IMR-90 (cell line): ENCODE results near the gene RBPJL. TPM values are rescaled to one million over a fixed set of nuclear protein-coding genes. Genes with fewer than 3 reads are reported as not detected.

Experiments used
- ATAC-seq: fragments of 200-7000 bp; cut with Tn5 transposase; 2 replicates; pipeline ENCODE4 v1.9.1; 2020; ENCODE audit warnings: low read depth, mild to moderate bottlenecking, moderate library complexity
- BruUV-seq: library from RNA; stranded (reverse); fragments of 400-500 nt; replicated peaks from 2 replicates; lab custom pipeline; 2021; lab: Mats Ljungman, UMichigan
- CTCF ChIA-PET: fragments of 300-600 bp; formaldehyde crosslinking; extraction: SDS; loops from one replicate; lab custom pipeline; 2021; ENCODE audit warnings: antibody characterized with exemption; lab: Yijun Ruan, JAX
- POLR2A ChIA-PET: fragments of 300-600 bp; sonication (Branson Sonifier 250); formaldehyde crosslinking; loops from one replicate; lab custom pipeline; 2022; ENCODE audit warnings: antibody characterized with exemption; ENCODE audit not compliant: unreplicated experiment; lab: Charles Lee
- DNase-seq: peaks from one replicate; pipeline ENCODE4 v3.0.0; 2013
- H2AFZ ChIP-seq: replicated peaks from 2 replicates; pipeline ENCODE3; 2013; ENCODE audit warnings: low read length, mild to moderate bottlenecking; ENCODE audit not compliant: poor library complexity
- H2AK5ac ChIP-seq: 2 replicates; pipeline ENCODE4 v1.6.1; 2013; ENCODE audit warnings: low read depth, low read length, inconsistent platforms
- H2AK9ac ChIP-seq: replicated peaks from 2 replicates; pipeline ENCODE3; 2013; ENCODE audit warnings: mild to moderate bottlenecking, low read depth, low read length, moderate library complexity; ENCODE audit not compliant: poor library complexity
- H2BK120ac ChIP-seq: 2 replicates; pipeline ENCODE4 v1.6.1; 2013; ENCODE audit warnings: low read depth, low read length, inconsistent platforms
- H2BK15ac ChIP-seq: 3 replicates; pipeline ENCODE4 v1.6.1; 2013; ENCODE audit warnings: low read depth, low read length, inconsistent platforms
- H2BK20ac ChIP-seq: 2 replicates; pipeline ENCODE4 v1.6.1; 2013; ENCODE audit warnings: low read depth, mild to moderate bottlenecking, inconsistent platforms, low read length, moderate library complexity
- H2BK5ac ChIP-seq: 2 replicates; pipeline ENCODE4 v1.6.1; 2013; ENCODE audit warnings: mild to moderate bottlenecking, low read depth, low read length, inconsistent platforms; ENCODE audit not compliant: poor library complexity, severe bottlenecking
- H3K14ac ChIP-seq: replicated peaks from 2 replicates; pipeline ENCODE4 v1.6.1; 2013; ENCODE audit warnings: low read depth, low read length, inconsistent platforms
- H3K18ac ChIP-seq: 2 replicates; pipeline ENCODE4 v1.6.1; 2013; ENCODE audit warnings: low read depth, low read length, control low read depth
- H3K23ac ChIP-seq: 2 replicates; pipeline ENCODE4 v1.6.1; 2013; ENCODE audit warnings: low read depth, low read length, inconsistent platforms
- H3K27ac ChIP-seq: 2 replicates; pipeline ENCODE4 v1.5.1; 2013; ENCODE audit warnings: mild to moderate bottlenecking, control low read depth, low read length; ENCODE audit not compliant: insufficient read depth
- H3K27me3 ChIP-seq: 2 replicates; pipeline ENCODE4 v1.6.1; 2013; ENCODE audit warnings: low read length; ENCODE audit not compliant: control insufficient read depth, insufficient read depth
- H3K36me3 ChIP-seq: 2 replicates; pipeline ENCODE4 v1.6.1; 2013; ENCODE audit warnings: low read length, mixed read lengths; ENCODE audit not compliant: control insufficient read depth, insufficient read depth
- H3K4ac ChIP-seq: 2 replicates; pipeline ENCODE4 v1.6.1; 2013; ENCODE audit warnings: low read depth, low read length, inconsistent platforms
- H3K4me1 ChIP-seq: 2 replicates; pipeline ENCODE4 v1.6.1; 2013; ENCODE audit warnings: low read length, mixed read lengths; ENCODE audit not compliant: control insufficient read depth, insufficient read depth
- H3K4me2 ChIP-seq: 2 replicates; pipeline ENCODE4 v1.6.1; 2013; ENCODE audit warnings: low read depth, mild to moderate bottlenecking, control low read depth, low read length, moderate library complexity
- H3K4me3 ChIP-seq: 2 replicates; pipeline ENCODE4 v1.5.1; 2013; ENCODE audit warnings: low read depth, mild to moderate bottlenecking, control low read depth, low read length, moderate library complexity; ENCODE audit not compliant: insufficient read depth
- H3K56ac ChIP-seq: 2 replicates; pipeline ENCODE4 v1.6.1; 2013; ENCODE audit warnings: low read length, inconsistent platforms; ENCODE audit not compliant: insufficient read depth; ENCODE audit errors: extremely low read depth
- H3K79me1 ChIP-seq, 2 experiments: 2 replicates each; pipeline ENCODE4 v1.6.1; 2013; ENCODE audit warnings: low read length in 2 of 2, inconsistent platforms in 1 of 2, low read depth in 1 of 2
- H3K9ac ChIP-seq: 2 replicates; pipeline ENCODE4 v1.6.1; 2013; ENCODE audit warnings: low read depth, low read length, control low read depth
- H3K9me1 ChIP-seq: 2 replicates; pipeline ENCODE4 v1.6.1; 2013; ENCODE audit warnings: low read length, inconsistent platforms; ENCODE audit not compliant: insufficient read depth
- H3K9me3 ChIP-seq: 2 replicates; pipeline ENCODE4 v1.6.1; 2013; ENCODE audit warnings: low read length; ENCODE audit not compliant: control insufficient read depth, insufficient read depth
- H4K20me1 ChIP-seq: 2 replicates; pipeline ENCODE4 v1.6.1; 2013; ENCODE audit warnings: low read length, inconsistent platforms; ENCODE audit not compliant: insufficient read depth
- H4K5ac ChIP-seq: 2 replicates; pipeline ENCODE4 v1.6.1; 2013; ENCODE audit warnings: mild to moderate bottlenecking, low read depth, low read length, control low read depth
- H4K8ac ChIP-seq, 2 experiments: 2 replicates each; pipeline ENCODE4 v1.6.1; 2013; ENCODE audit warnings: low read depth in 2 of 2, low read length in 2 of 2, control low read depth in 1 of 2, inconsistent platforms in 1 of 2
- H4K91ac ChIP-seq: 2 replicates; pipeline ENCODE4 v1.6.1; 2013; ENCODE audit warnings: low read depth, low read length, inconsistent platforms; ENCODE audit not compliant: insufficient read depth
- BHLHE40 ChIP-seq: fragments of 150-350 bp; IDR thresholded peaks from 2 replicates; pipeline ENCODE4 v1.6.1; 2016; ENCODE audit warnings: mild to moderate bottlenecking, low read depth, low read length
- CEBPB ChIP-seq: IDR thresholded peaks from 2 replicates; pipeline ENCODE4 v1.6.1; 2012; ENCODE audit warnings: low read depth, low read length, improper control_type of control experiment
- CHD1 ChIP-seq: IDR thresholded peaks from 2 replicates; pipeline ENCODE4 v1.6.1; 2012; ENCODE audit warnings: low read depth, low read length, improper control_type of control experiment
- CTCF ChIP-seq: conservative IDR thresholded peaks from 2 replicates; pipeline ENCODE4 v1.5.1; 2012; ENCODE audit warnings: mild to moderate bottlenecking, low read depth, low read length, improper control_type of control experiment
- ELK1 ChIP-seq: fragments of 150-350 bp; IDR thresholded peaks from 2 replicates; pipeline ENCODE4 v1.6.1; 2016; ENCODE audit warnings: low read depth, mild to moderate bottlenecking, low read length, moderate library complexity, borderline replicate concordance
- FOS ChIP-seq: fragments of 150-350 bp; IDR thresholded peaks from 2 replicates; pipeline ENCODE4 v1.6.1; 2016; ENCODE audit warnings: low read depth, low read length
- MAFK ChIP-seq: IDR thresholded peaks from 2 replicates; pipeline ENCODE4 v1.6.1; 2012; ENCODE audit warnings: low read depth, low read length, improper control_type of control experiment
- MAZ ChIP-seq: IDR thresholded peaks from 2 replicates; pipeline ENCODE4 v1.6.1; 2012; ENCODE audit warnings: low read depth, mild to moderate bottlenecking, low read length, improper control_type of control experiment, moderate library complexity, borderline replicate concordance
- MXI1 ChIP-seq: IDR thresholded peaks from 2 replicates; pipeline ENCODE4 v1.6.1; 2012; ENCODE audit warnings: low read depth, mild to moderate bottlenecking, low read length, moderate library complexity, borderline replicate concordance
- NFE2L2 ChIP-seq: fragments of 150-350 bp; IDR thresholded peaks from 2 replicates; pipeline ENCODE4 v1.6.1; 2016; ENCODE audit warnings: low read depth, mild to moderate bottlenecking, low read length
- POLR2A ChIP-seq: IDR thresholded peaks from 2 replicates; pipeline ENCODE4 v1.6.1; 2012; ENCODE audit warnings: mild to moderate bottlenecking, low read depth, low read length
- RAD21 ChIP-seq: IDR thresholded peaks from 2 replicates; pipeline ENCODE4 v1.6.1; 2012; ENCODE audit warnings: low read length, improper control_type of control experiment
- RCOR1 ChIP-seq: IDR thresholded peaks from 2 replicates; pipeline ENCODE4 v1.6.1; 2012; ENCODE audit warnings: mild to moderate bottlenecking, low read length, improper control_type of control experiment; ENCODE audit not compliant: insufficient replicate concordance
- RFX5 ChIP-seq: IDR thresholded peaks from 2 replicates; pipeline ENCODE4 v1.8.0; 2012; ENCODE audit warnings: low read depth, mild to moderate bottlenecking, low read length, moderate library complexity
- SMC3 ChIP-seq: fragments of 150-350 bp; IDR thresholded peaks from 2 replicates; pipeline ENCODE4 v1.6.1; 2016; ENCODE audit warnings: low read depth, mild to moderate bottlenecking, antibody characterized with exemption, low read length, moderate library complexity
- USF2 ChIP-seq: fragments of 150-350 bp; IDR thresholded peaks from 2 replicates; pipeline ENCODE4 v1.6.1; 2017; ENCODE audit warnings: mild to moderate bottlenecking, antibody characterized with exemption, low read length, low read depth
- dilution Hi-C: fragments of 300-500 bp; cut with HindIII; formaldehyde crosslinking; loops from one replicate; pipeline ENCODE4 v1.14.3; 2018; ENCODE audit warnings: low sequenced_read_pairs; ENCODE audit not compliant: unreplicated experiment
- in situ Hi-C: fragments of 300-500 bp; cut with MboI; formaldehyde crosslinking; loops from 3 replicates; pipeline ENCODE4 v1.14.3; 2019; ENCODE audit warnings: low sequenced_read_pairs, inconsistent platforms, mixed read lengths
- intact Hi-C: fragments of 100-400 bp; cut with micrococcal nuclease; formaldehyde crosslinking; loops from 2 replicates; pipeline ENCODE4 v1.10.0; 2022
- polyA plus RNA-seq, 3 experiments: library from polyadenylated mRNA; depleted of rRNA; stranded (reverse); fragments of >200 nt; gene quantifications; 2 replicates each; pipeline ENCODE4 v1.2.3, GENCODE V29; 2012; ENCODE audit warnings: low replicate concordance in 1 of 3
- total RNA-seq: library from RNA; depleted of rRNA; stranded (reverse); fragments of >200 nt; gene quantifications from 2 replicates; pipeline ENCODE4 v1.2.3, GENCODE V29; 2012

The RBPJL gene
- total and polyA plus RNA-seq, 2 of the 4 experiments (the other 2 are of a cell fraction) = not detected

GRCh38 chr20:45323731-45324130 lies 17.1 kb downstream of the RBPJL start:
- H3K9ac ChIP-seq = no peak overlapping the region
- in situ Hi-C loops = loop anchor here (5.0 kb wide), 1 partner anchor 114 kb away; no protein-coding TSS in a partner anchor
- no peak overlapping the region for H3K4ac ChIP-seq
- TF ChIP-seq MAFK = no peak
- TF ChIP-seq RCOR1 = no peak
- no peak for TF ChIP-seq POLR2A
- TF ChIP-seq USF2 = no peak
- TF ChIP-seq BHLHE40 = no peak
- TF ChIP-seq MAZ = no peak
- no peak for TF ChIP-seq NFE2L2
- TF ChIP-seq CHD1 = no peak
- TF ChIP-seq MXI1 = no peak
- no peak for TF ChIP-seq FOS
- no peak for TF ChIP-seq ELK1
- no peak for TF ChIP-seq RFX5
- no peak for TF ChIP-seq RAD21
- no peak for TF ChIP-seq CTCF
- no peak for TF ChIP-seq SMC3
- TF ChIP-seq CEBPB = no peak
- H2BK120ac ChIP-seq = no peak overlapping the region
- H3K79me1 ChIP-seq = peaks cover 23 to 27% of the 10 kb centered on the region in 2 experiments
- H4K91ac ChIP-seq = no peak overlapping the region
- H3K14ac ChIP-seq = no peak overlapping the region
- CTCF ChIA-PET = interaction anchor here (0.8 to 1.9 kb wide), 3 partner anchors 12 to 447 kb away, joined by 3 to 15 read pairs (median 5); no protein-coding TSS in a partner anchor
- peaks cover 2% of the 10 kb centered on the region; the same call in 1 of the 2 replicates for H3K9me1 ChIP-seq
- H3K18ac ChIP-seq = no peak overlapping the region
- intact Hi-C loops = no loop called here
- H4K8ac ChIP-seq = no peak overlapping the region
- H3K9me3 ChIP-seq = no peaks in the 10 kb centered on the region
- H4K5ac ChIP-seq = no peak overlapping the region
- H3K4me1 ChIP-seq = 0 out of 2 replicates have a peak, but pooled peaks cover under 1% of the 10 kb centered on the region
- no peak overlapping the region for H2AK9ac ChIP-seq
- H3K56ac ChIP-seq = no peak overlapping the region
- no peak overlapping the region for H2AK5ac ChIP-seq
- no peak overlapping the region for H2AFZ ChIP-seq
- POLR2A ChIA-PET = no interaction called here
- H2BK5ac ChIP-seq = no peak overlapping the region
- H3K36me3 ChIP-seq = peaks cover 37% of the 10 kb centered on the region
- H4K20me1 ChIP-seq = peaks cover 26% of the 10 kb centered on the region
- no peak overlapping the region for H2BK20ac ChIP-seq
- dilution Hi-C loops = no loop called here
- no TSS peak for BruUV-seq
- no peak overlapping the region for H3K4me3 ChIP-seq
- H3K27ac ChIP-seq = no peak overlapping the region
- DNase-seq (peak; percentile 63), ATAC-seq (peak; percentile 44)
- no peaks in the 10 kb centered on the region for H3K27me3 ChIP-seq
- H2BK15ac ChIP-seq = no peak overlapping the region
- no peak overlapping the region for H3K4me2 ChIP-seq
- no peak overlapping the region for H3K23ac ChIP-seq
